Type B pancreatic cell (in vitro differentiated cells): ENCODE results near the gene THSD4. TPM values are rescaled to one million over a fixed set of nuclear protein-coding genes. Genes with fewer than 3 reads are reported as not detected.

Experiments
- DNase-seq: peaks from one replicate; pipeline ENCODE4 v3.0.0; 2021; ENCODE audit warnings: mixed read lengths; ENCODE audit not compliant: unreplicated experiment; ENCODE audit errors: extremely low spot score
- H3K27ac Mint-ChIP-seq: 2 replicates; pipeline ENCODE4 v1.8.0; 2021; ENCODE audit warnings: mild to moderate bottlenecking, mixed read lengths
- H3K27me3 Mint-ChIP-seq: 2 replicates; pipeline ENCODE4 v1.8.0; 2021; ENCODE audit warnings: mixed read lengths
- H3K36me3 Mint-ChIP-seq: 2 replicates; pipeline ENCODE4 v1.8.0; 2021; ENCODE audit warnings: mixed read lengths
- H3K4me1 Mint-ChIP-seq: one replicate; pipeline ENCODE4 v1.8.0; 2021; ENCODE audit warnings: mixed read lengths; ENCODE audit not compliant: unreplicated experiment
- H3K4me3 Mint-ChIP-seq: 2 replicates; pipeline ENCODE4 v1.8.0; 2021; ENCODE audit warnings: mild to moderate bottlenecking, mixed read lengths
- H3K9me3 Mint-ChIP-seq: 2 replicates; pipeline ENCODE4 v1.8.0; 2021; ENCODE audit warnings: mixed read lengths
- CTCF ChIP-seq: fragments of 200-600 bp; sonication (generic); conservative IDR thresholded peaks from 2 replicates; pipeline ENCODE4 v1.5.0; 2021; ENCODE audit warnings: antibody characterized with exemption, mild to moderate bottlenecking
- total RNA-seq: library from RNA; stranded (reverse); gene quantifications from 2 replicates; pipeline ENCODE4 v1.2.1, GENCODE V29; 2021; ENCODE audit warnings: low replicate concordance

THSD4 gene
- total RNA-seq, 1 donor from 2014 or later, result 43.3 TPM

DNA sequence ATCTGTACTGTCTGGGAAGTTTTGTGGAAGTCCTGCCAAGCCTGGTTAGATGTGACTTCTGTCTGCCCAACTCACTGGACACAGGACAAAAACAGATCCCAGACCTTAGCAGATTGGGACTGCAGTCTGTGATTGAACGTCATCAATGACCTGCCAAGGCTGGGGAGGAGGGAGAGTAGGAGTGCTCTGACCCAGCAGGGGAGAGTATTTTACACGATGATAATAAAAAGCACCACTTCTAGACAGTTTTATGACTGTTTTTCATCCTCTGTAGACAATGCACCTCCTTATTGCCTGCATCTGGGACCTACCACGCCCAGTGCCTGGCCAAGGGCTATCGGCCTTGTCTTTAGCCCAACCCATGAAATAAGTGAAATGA, 592.8 kb downstream of the THSD4 start:
- H3K9me3 Mint-ChIP-seq, result no peaks in the 10 kb centered on the region
- H3K27ac Mint-ChIP-seq, result no peak overlapping the region
- TF ChIP-seq CTCF, result no peak
- H3K27me3 Mint-ChIP-seq, result peaks cover 4% of the 10 kb centered on the region
- no peak for DNase-seq
- H3K36me3 Mint-ChIP-seq, result peaks cover 12% of the 10 kb centered on the region
- H3K4me3 Mint-ChIP-seq, result no peak overlapping the region
- peaks cover 39% of the 10 kb centered on the region for H3K4me1 Mint-ChIP-seq

GRCh38 chr15:71708741-71709140, 593.5 kb downstream of the THSD4 start:
- DNase-seq, result no peak
- Mint-ChIP-seq H3K27ac (no peak overlapping the region), H3K4me1 (peaks cover 45% of the 10 kb centered on the region), H3K36me3 (peaks cover 12% of the 10 kb centered on the region), H3K4me3 (no peak overlapping the region), H3K9me3 (peaks cover 4% of the 10 kb centered on the region), H3K27me3 (peaks cover 4% of the 10 kb centered on the region)
- TF ChIP-seq CTCF, result no peak

- Mint-ChIP-seq H3K27me3 (peaks cover 4% of the 10 kb centered on the region), H3K4me1 (peaks cover 42% of the 10 kb centered on the region), H3K4me3 (no peak overlapping the region), H3K9me3 (peaks cover 4% of the 10 kb centered on the region), H3K36me3 (peaks cover 7% of the 10 kb centered on the region), H3K27ac (no peak overlapping the region)
- no peak for TF ChIP-seq CTCF
- no peak for DNase-seq
Observed at GRCh38 chr15:71709808-71710418, 594.6 kb downstream of the THSD4 start.

- peaks cover 4% of the 10 kb centered on the region for H3K9me3 Mint-ChIP-seq
- H3K27ac Mint-ChIP-seq, result no peak overlapping the region
- DNase-seq, result no peak
Observed at GRCh38 chr15:71712182-71712581, 596.9 kb downstream of the THSD4 start.

GRCh38 chr15:71713191-71713809, 598.0 kb downstream of the THSD4 start:
- H3K4me3 Mint-ChIP-seq, result no peak overlapping the region
- H3K27me3 Mint-ChIP-seq, result no peaks in the 10 kb centered on the region
- H3K4me1 Mint-ChIP-seq, result peaks cover 22% of the 10 kb centered on the region
- no peak overlapping the region for H3K27ac Mint-ChIP-seq
- no peak for TF ChIP-seq CTCF
- no peaks in the 10 kb centered on the region for H3K36me3 Mint-ChIP-seq
- H3K9me3 Mint-ChIP-seq, result peaks cover 4% of the 10 kb centered on the region
- no peak for DNase-seq

More at GRCh38 chr15:71712182-71712581, 596.9 kb downstream of the THSD4 start:
- Mint-ChIP-seq H3K4me1 (peaks cover 28% of the 10 kb centered on the region), H3K27me3 (no peaks in the 10 kb centered on the region), H3K4me3 (no peak overlapping the region), H3K36me3 (no peaks in the 10 kb centered on the region)
- no peak for TF ChIP-seq CTCF
